Skeletal muscle satellite cell (primary cell): ENCODE measurements around the gene ITGA2B.
A peak's percentile ranks its signal among the peaks of the same experiment; 100 is the strongest.

ENCODE experiments used
- H3K27me3 ChIP-seq: 2 replicates; pipeline ENCODE4 v1.7.0; 2013; ENCODE audit warnings: low read length; ENCODE audit not compliant: control insufficient read depth, insufficient read depth
- H3K36me3 ChIP-seq: 2 replicates; pipeline ENCODE4 v1.7.0; 2013; ENCODE audit warnings: mild to moderate bottlenecking, control low read depth, low read length; ENCODE audit not compliant: insufficient read depth
- H3K4me1 ChIP-seq: 2 replicates; pipeline ENCODE4 v1.7.0; 2013; ENCODE audit warnings: low read length; ENCODE audit not compliant: control insufficient read depth, insufficient read depth
- H3K4me2 ChIP-seq: 2 replicates; pipeline ENCODE4 v1.7.0; 2013; ENCODE audit warnings: mild to moderate bottlenecking, low read length
- H3K4me3 ChIP-seq: 2 replicates; pipeline ENCODE4 v1.7.0; 2013; ENCODE audit warnings: low read length
- H3K9ac ChIP-seq: 2 replicates; pipeline ENCODE4 v1.7.0; 2013; ENCODE audit warnings: mild to moderate bottlenecking, low read depth, low read length, moderate library complexity
- H3K9me3 ChIP-seq: replicated peaks from 2 replicates; pipeline ENCODE4 v1.7.0; 2013; ENCODE audit warnings: mild to moderate bottlenecking, control low read depth, low read length

ITGA2B gene

GRCh38 chr17:44363613-44364159 is 25.8 kb downstream of the ITGA2B start, which contains the start of gene FAM171A2:
FAM171A2 (minus strand) TSS chr17:44363853; CDS start chr17:44363714, 139 bp downstream.
- H3K9me3 ChIP-seq: no peaks in the 10 kb centered on the region
- H3K36me3 ChIP-seq: no peaks in the 10 kb centered on the region
- H3K4me3 ChIP-seq: peak within 1 kb of the TSS; percentile 85
- peaks cover 7% of the 10 kb centered on the region for H3K4me1 ChIP-seq
- peak within 1 kb of the TSS; percentile 84 for H3K9ac ChIP-seq
- peak within 1 kb of the TSS; percentile 99 for H3K4me2 ChIP-seq
- peaks cover 25% of the 10 kb centered on the region for H3K27me3 ChIP-seq

DNA sequence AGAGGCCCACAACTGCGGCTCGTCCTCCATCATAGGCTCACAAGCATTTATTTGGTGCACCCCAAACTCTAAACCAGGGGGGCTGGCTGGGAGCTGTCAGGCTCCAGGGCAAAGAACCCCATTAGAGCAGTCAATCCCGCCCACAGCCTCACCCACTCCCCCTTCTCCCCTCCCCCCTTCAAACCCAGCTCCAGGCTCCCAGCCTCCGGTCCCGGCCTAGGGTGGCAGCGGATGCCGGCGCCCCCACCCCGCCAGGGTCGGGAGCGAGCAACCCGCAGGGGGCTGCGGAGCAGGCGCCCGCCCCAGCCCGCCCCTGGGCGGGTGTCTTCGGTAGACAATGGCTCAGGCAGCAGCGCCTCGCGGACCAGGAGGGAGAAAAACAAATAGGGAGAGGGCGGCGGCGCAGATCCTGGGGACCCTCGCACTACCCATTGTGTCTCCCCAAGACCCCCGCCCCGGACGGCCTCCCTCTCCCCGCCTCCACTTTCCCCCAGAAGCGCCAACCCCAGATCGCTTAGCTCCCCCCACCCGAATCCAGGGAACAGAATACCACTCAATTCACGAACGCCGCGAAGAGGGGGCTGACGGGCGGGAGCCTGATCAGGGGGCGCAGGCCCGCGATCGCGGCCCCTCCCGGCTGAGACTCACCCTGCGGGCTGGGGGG is 26.4 kb downstream of the ITGA2B start:
- Histone ChIP-seq H3K27me3 (peaks cover 25% of the 10 kb centered on the region), H3K9ac (peak overlapping the region; percentile 84), H3K36me3 (no peaks in the 10 kb centered on the region), H3K4me3 (peak overlapping the region; percentile 85), H3K4me1 (peaks cover 7% of the 10 kb centered on the region), H3K4me2 (peak overlapping the region; percentile 99), H3K9me3 (no peaks in the 10 kb centered on the region)

DNA sequence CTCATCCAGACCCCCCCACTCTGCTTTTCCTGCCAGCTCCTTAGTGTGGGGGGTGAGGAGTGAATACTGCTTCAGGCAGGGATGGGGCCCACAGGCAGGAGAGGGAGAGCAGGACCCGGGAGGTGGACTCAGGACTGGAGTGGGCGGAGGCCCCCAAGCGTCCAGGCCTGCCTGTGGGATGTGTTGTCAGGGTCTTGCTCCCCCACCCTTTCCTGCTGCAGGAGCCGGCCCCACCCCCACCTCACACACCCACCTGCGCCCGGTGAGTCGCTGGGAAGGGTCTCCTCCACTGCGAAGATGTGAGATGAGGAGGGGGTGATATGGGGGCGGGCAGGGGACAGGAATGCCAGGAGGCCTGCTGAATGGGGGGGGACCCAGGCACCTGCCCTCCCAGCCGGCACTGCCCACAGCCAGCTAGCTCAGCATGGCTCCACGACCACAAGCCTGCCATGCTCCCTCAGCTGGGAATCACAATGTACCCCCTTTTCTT is 26.9 kb downstream of the ITGA2B start:
- Histone ChIP-seq H3K4me1 (peaks cover 7% of the 10 kb centered on the region), H3K9ac (peak overlapping the region; percentile 84), H3K9me3 (no peaks in the 10 kb centered on the region), H3K4me3 (peak overlapping the region; percentile 85), H3K27me3 (peaks cover 22% of the 10 kb centered on the region), H3K36me3 (no peaks in the 10 kb centered on the region), H3K4me2 (peak overlapping the region; percentile 99)

GRCh38 chr17:44361292-44362260 is 27.9 kb downstream of the ITGA2B start:
- peaks cover 16% of the 10 kb centered on the region for H3K27me3 ChIP-seq
- no peak overlapping the region for H3K4me3 ChIP-seq
- no peak overlapping the region for H3K9ac ChIP-seq
- no peak overlapping the region for H3K4me2 ChIP-seq
- H3K9me3 ChIP-seq: no peaks in the 10 kb centered on the region
- H3K36me3 ChIP-seq: no peaks in the 10 kb centered on the region
- H3K4me1 ChIP-seq: peaks cover 7% of the 10 kb centered on the region

- Histone ChIP-seq H3K4me2 (no peak overlapping the region), H3K9me3 (no peaks in the 10 kb centered on the region), H3K4me3 (no peak overlapping the region), H3K36me3 (no peaks in the 10 kb centered on the region), H3K4me1 (peaks cover 7% of the 10 kb centered on the region), H3K9ac (no peak overlapping the region), H3K27me3 (peaks cover 9% of the 10 kb centered on the region)
Observed at GRCh38 chr17:44360826-44361225, 28.6 kb downstream of the ITGA2B start.

DNA sequence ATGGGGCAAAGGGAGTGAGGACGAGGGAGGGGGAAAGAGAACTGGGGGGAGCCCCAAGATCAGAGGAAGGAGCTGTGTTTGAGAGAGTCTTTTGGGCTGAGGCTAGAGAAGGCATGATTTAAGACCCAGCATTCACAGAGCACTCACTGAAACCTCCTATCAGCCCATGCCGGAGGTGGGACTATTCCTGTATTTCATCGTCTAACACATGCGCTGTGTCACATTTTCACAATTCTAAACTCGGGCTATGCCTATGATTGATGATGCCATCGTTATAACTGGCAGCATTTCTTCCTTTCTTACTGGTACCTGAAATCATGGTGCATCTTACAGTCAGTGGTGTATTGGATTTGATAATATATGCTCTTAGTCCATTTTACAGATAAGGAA is 29.3 kb downstream of the ITGA2B start:
- Histone ChIP-seq H3K9ac (no peak overlapping the region), H3K4me3 (no peak overlapping the region), H3K36me3 (no peaks in the 10 kb centered on the region), H3K4me2 (no peak overlapping the region), H3K27me3 (peaks cover 5% of the 10 kb centered on the region), H3K9me3 (no peaks in the 10 kb centered on the region), H3K4me1 (peaks cover 7% of the 10 kb centered on the region)

DNA sequence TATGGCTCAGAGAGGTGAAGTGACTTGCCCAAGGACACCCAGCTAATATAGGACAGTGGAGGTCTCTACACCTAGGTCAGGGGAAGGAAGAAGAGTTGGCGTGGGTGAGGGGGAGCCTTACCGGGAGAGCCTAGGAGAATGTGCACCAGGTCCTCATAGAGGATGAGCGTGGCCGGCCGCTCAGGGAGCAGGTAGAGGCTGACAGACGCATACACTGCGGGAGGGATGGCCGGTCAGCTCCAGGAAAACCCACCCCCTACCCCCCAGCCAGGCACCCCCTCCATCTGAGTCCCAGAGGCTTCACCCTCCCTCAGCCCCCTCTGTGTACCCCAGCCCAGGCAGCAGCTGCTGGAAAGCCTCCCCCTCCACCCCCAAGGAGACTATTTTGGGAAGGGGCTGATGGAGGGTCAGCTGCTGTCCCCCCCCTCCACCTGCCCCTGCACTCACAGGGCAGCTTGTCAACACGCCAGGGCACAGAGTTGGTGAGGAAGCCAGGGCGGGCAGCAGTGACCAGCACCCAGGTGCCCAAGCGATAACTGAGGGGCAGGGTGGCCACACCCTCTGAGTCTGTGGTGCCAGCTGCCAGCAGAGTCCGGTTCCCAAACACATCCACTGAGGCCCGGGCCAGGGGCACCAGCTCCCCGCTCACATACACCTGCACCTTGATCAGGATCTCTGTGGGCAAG is 29.8 kb downstream of the ITGA2B start:
- Histone ChIP-seq H3K4me1 (peaks cover 7% of the 10 kb centered on the region), H3K27me3 (peaks cover under 1% of the 10 kb centered on the region)

DNA sequence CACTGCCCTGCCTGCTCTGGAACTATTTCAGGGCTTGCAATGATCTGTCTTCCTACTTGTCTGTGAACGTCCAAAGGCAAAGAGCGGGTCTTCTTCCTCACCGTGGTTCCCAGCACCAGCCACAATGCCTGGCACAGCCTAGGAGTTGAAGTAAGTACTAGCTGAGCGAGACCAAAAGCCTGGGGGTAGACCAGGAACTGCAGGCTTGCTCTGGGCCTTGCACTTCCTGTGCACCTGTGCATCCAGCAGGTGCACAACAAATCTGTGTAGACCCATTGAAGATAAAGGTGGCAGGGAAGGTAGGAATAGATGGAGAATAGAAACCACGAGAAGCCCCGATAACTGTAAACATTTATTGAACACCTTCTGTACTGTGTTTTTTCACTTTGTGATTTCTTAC is 30.4 kb downstream of the ITGA2B start:
- peaks cover 7% of the 10 kb centered on the region for H3K4me1 ChIP-seq

More for the DNA sequence above, 29.8 kb downstream of the ITGA2B start:
- Histone ChIP-seq H3K4me2 (no peak overlapping the region), H3K36me3 (no peaks in the 10 kb centered on the region), H3K4me3 (no peak overlapping the region), H3K9me3 (no peaks in the 10 kb centered on the region), H3K9ac (no peak overlapping the region)

DNA sequence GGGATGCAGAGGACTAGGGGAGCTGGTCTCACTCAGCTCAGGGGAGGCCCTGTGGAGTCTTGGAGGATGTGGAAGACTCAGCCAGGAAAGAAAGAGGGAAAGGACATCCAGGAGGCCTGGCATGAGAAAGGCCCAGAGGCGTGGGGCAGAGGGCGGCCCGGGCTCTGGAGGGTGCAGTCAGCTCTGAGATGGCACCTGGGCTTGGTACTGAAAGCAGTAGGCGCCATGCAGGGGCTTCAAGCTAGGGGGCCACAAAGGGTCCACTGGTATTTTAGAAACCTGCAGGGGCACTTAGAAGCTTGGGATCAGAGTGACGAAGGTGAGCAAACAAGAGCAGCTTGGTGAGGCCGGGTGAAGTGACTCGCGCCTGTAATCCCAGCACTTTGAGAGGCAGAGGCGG is 31.4 kb downstream of the ITGA2B start:
- Histone ChIP-seq H3K4me1 (peaks cover 7% of the 10 kb centered on the region), H3K4me2 (no peak overlapping the region), H3K27me3 (no peaks in the 10 kb centered on the region), H3K9ac (no peak overlapping the region), H3K4me3 (no peak overlapping the region), H3K9me3 (no peaks in the 10 kb centered on the region), H3K36me3 (no peaks in the 10 kb centered on the region)

More for the DNA sequence above, 30.4 kb downstream of the ITGA2B start:
- no peak overlapping the region for H3K4me2 ChIP-seq
- no peaks in the 10 kb centered on the region for H3K9me3 ChIP-seq
- H3K36me3 ChIP-seq: no peaks in the 10 kb centered on the region
- no peaks in the 10 kb centered on the region for H3K27me3 ChIP-seq
- no peak overlapping the region for H3K4me3 ChIP-seq
- H3K9ac ChIP-seq: no peak overlapping the region

- Histone ChIP-seq H3K4me2 (no peak overlapping the region), H3K27me3 (no peaks in the 10 kb centered on the region), H3K4me3 (no peak overlapping the region), H3K36me3 (peaks cover 15% of the 10 kb centered on the region), H3K9ac (no peak overlapping the region), H3K9me3 (no peaks in the 10 kb centered on the region), H3K4me1 (peaks cover 4% of the 10 kb centered on the region)
Observed at GRCh38 chr17:44356241-44356640, 33.2 kb downstream of the ITGA2B start.

DNA sequence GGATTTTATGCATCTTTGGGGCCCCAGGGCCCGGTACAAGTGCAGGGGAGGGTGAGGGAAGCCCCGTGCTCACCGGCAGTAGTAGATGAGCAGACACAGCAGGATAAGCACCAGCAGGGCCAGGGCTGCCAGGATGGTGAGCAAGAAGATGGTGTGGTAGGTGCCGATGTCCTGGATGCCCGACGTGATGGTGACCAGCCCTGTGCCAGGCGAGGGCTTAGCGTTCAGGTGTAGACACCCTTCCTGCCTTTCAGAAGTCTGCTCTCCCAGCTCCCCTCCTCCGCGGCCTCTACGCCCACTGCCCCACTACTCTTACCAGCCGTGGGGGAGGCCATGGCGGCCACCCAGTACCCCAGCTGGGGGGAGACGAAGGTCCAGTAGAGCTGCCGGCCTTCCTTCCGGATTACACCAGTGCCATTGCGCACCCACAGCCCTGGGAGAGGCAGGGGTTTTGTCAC is 33.8 kb downstream of the ITGA2B start:
- Histone ChIP-seq H3K9ac (no peak overlapping the region), H3K9me3 (no peaks in the 10 kb centered on the region), H3K36me3 (peaks cover 20% of the 10 kb centered on the region), H3K4me1 (no peaks in the 10 kb centered on the region), H3K27me3 (no peaks in the 10 kb centered on the region), H3K4me2 (no peak overlapping the region), H3K4me3 (no peak overlapping the region)
